GM19193 (cell line): ENCODE data around the gene PIK3R1.

Experiments
- POLR2A ChIP-seq: IDR thresholded peaks from 4 replicates; pipeline ENCODE4 v1.6.1; 2011; ENCODE audit not compliant: insufficient read depth, insufficient read length; ENCODE audit errors: extremely low read depth

The PIK3R1 gene

GRCh38 chr5:68217528-68217927, 2.0 kb downstream of the PIK3R1 start:
- no peak for TF ChIP-seq POLR2A

- no peak for TF ChIP-seq POLR2A
These were observed 3.7 kb downstream of the PIK3R1 start for GRCh38 chr5:68219161-68219816.

GRCh38 chr5:68220260-68220659, 4.7 kb downstream of the PIK3R1 start:
- TF ChIP-seq POLR2A = no peak

GRCh38 chr5:68220914-68221313, 5.4 kb downstream of the PIK3R1 start:
- TF ChIP-seq POLR2A = no peak

GRCh38 chr5:68221488-68221887, 5.9 kb downstream of the PIK3R1 start:
- no peak for TF ChIP-seq POLR2A

GRCh38 chr5:68222310-68222709, 6.8 kb downstream of the PIK3R1 start:
- TF ChIP-seq POLR2A = no peak

GRCh38 chr5:68222824-68223354, 7.3 kb downstream of the PIK3R1 start:
- TF ChIP-seq POLR2A = no peak

GRCh38 chr5:68223904-68224303, 8.3 kb downstream of the PIK3R1 start:
- TF ChIP-seq POLR2A = no peak

GRCh38 chr5:68224509-68225187, 9.1 kb downstream of the PIK3R1 start:
- TF ChIP-seq POLR2A = no peak

- no peak for TF ChIP-seq POLR2A
These were observed 9.8 kb downstream of the PIK3R1 start for GRCh38 chr5:68225188-68225910.

- no peak for TF ChIP-seq POLR2A
These were observed 10.5 kb downstream of the PIK3R1 start for GRCh38 chr5:68225911-68226545.

- TF ChIP-seq POLR2A = no peak
These were observed 11.1 kb downstream of the PIK3R1 start for GRCh38 chr5:68226546-68227073.

- TF ChIP-seq POLR2A = no peak
These were observed 12.1 kb downstream of the PIK3R1 start for GRCh38 chr5:68227532-68228160.

- TF ChIP-seq POLR2A = no peak
These were observed 13.9 kb downstream of the PIK3R1 start for GRCh38 chr5:68229416-68229815.
